ENCODE results near the gene HBZ.
"Not testable (repeated sequence)": the region's sequence is repeated elsewhere in the genome, so short reads cannot be mapped to it uniquely, and the experiment has no call there.

DNA sequence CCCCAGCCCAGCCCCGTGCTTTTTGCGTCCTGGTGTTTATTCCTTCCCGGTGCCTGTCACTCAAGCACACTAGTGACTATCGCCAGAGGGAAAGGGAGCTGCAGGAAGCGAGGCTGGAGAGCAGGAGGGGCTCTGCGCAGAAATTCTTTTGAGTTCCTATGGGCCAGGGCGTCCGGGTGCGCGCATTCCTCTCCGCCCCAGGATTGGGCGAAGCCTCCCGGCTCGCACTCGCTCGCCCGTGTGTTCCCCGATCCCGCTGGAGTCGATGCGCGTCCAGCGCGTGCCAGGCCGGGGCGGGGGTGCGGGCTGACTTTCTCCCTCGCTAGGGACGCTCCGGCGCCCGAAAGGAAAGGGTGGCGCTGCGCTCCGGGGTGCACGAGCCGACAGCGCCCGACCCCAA is 23.6 kb downstream of the HBZ start:
- TF ChIP-seq, protein P1, sequence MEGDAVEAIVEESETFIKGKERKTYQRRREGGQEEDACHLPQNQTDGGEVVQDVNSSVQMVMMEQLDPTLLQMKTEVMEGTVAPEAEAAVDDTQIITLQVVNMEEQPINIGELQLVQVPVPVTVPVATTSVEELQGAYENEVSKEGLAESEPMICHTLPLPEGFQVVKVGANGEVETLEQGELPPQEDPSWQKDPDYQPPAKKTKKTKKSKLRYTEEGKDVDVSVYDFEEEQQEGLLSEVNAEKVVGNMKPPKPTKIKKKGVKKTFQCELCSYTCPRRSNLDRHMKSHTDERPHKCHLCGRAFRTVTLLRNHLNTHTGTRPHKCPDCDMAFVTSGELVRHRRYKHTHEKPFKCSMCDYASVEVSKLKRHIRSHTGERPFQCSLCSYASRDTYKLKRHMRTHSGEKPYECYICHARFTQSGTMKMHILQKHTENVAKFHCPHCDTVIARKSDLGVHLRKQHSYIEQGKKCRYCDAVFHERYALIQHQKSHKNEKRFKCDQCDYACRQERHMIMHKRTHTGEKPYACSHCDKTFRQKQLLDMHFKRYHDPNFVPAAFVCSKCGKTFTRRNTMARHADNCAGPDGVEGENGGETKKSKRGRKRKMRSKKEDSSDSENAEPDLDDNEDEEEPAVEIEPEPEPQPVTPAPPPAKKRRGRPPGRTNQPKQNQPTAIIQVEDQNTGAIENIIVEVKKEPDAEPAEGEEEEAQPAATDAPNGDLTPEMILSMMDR (IDR thresholded peaks at IDR 0.05; ENCODE audit: borderline replicate concordance, extremely low read depth, low read length, poor library complexity, severe bottlenecking): not testable (repeated sequence)
- TF ChIP-seq EZH2 (IDR thresholded peaks at IDR 0.05; ENCODE audit: borderline replicate concordance, low read depth, low read length, severe bottlenecking): not testable (repeated sequence)
